Tibial nerve (tissue), 4 donors: ENCODE data around the gene GALNT10. TPM values are rescaled to one million over a fixed set of nuclear protein-coding genes. Genes with fewer than 3 reads are reported as not detected.

Experiments
- DNase-seq, 2 donors: peaks; one replicate each; pipeline ENCODE4 v3.0.0-alpha.2; 2019; ENCODE audit warnings: low spot score in 2 of 2
- H3K27ac ChIP-seq, 4 donors: fragments of 200-600 bp; sonication (generic) in 3 of 4; one replicate each; pipeline ENCODE4 v1.5.1; 2017 to 2019; ENCODE audit warnings: mild to moderate bottlenecking in 1 of 4
- H3K27me3 ChIP-seq, 2 donors: fragments of 200-600 bp; sonication (generic) in 1 of 2; one replicate each; pipeline versions ENCODE4 v1.5.1 to v1.6.0; 2017 to 2019
- H3K36me3 ChIP-seq, 3 donors: fragments of 200-600 bp; sonication (generic); one replicate each; pipeline ENCODE4 v1.5.1; 2018 to 2019
- H3K4me1 ChIP-seq, 4 donors: fragments of 200-600 bp; sonication (generic) in 3 of 4; one replicate each; pipeline ENCODE4 v1.5.1; 2017 to 2019
- H3K4me3 ChIP-seq, 4 donors: fragments of 200-600 bp; sonication (generic) in 3 of 4; one replicate each; pipeline ENCODE4 v1.5.1; 2017 to 2019; ENCODE audit warnings: mild to moderate bottlenecking in 1 of 4, moderate library complexity in 1 of 4
- H3K9me3 ChIP-seq, 4 donors: fragments of 200-600 bp; sonication (generic) in 3 of 4; one replicate each; pipeline ENCODE4 v1.5.1; 2017 to 2019
- CTCF ChIP-seq, 5 experiments: fragments of 200-600 bp in 3 of 5; fragments of 450-650 bp in 2 of 5; sonication (generic) in 3 of 5; IDR thresholded peaks; one replicate each; pipeline ENCODE4 v1.5.1; 2016 to 2019; ENCODE audit warnings: antibody characterized with exemption in 5 of 5, mild to moderate bottlenecking in 3 of 5, moderate library complexity in 2 of 5
- EP300 ChIP-seq, 2 donors: sonication (generic); formaldehyde crosslinking; IDR thresholded peaks; one replicate each; pipeline ENCODE4 v1.6.1; 2017; ENCODE audit warnings: antibody characterized with exemption in 2 of 2, mild to moderate bottlenecking in 1 of 2
- POLR2A ChIP-seq, 2 donors: fragments of 450-650 bp; IDR thresholded peaks; one replicate each; pipeline ENCODE4 v1.6.1; 2017; ENCODE audit warnings: antibody characterized with exemption in 2 of 2, mild to moderate bottlenecking in 2 of 2, moderate library complexity in 2 of 2
- WGBS, 2 donors: methylation state at CpG; one replicate each; pipeline ENCODE4 v1.1.5; 2018; 5-methylcytosine and 5-hydroxymethylcytosine counted together
- total RNA-seq, 4 donors: library from RNA; depleted of rRNA; stranded (reverse); fragments of >200 nt; gene quantifications; one replicate each; pipeline ENCODE4 v1.1.0, GENCODE V29; 2016

The GALNT10 gene
- total RNA-seq, 4 donors from 2014 or later: 24.1 to 41.2 (median 26.7) TPM

- DNase-seq: no peak
- peaks cover 0 to 16% (median 0%) of the 10 kb centered on the region in 3 donors for H3K36me3 ChIP-seq
- peaks cover 0 to 16% (median 12%) of the 10 kb centered on the region in 4 donors for H3K4me1 ChIP-seq
- no peak overlapping the region for H3K4me3 ChIP-seq
- no peaks in the 10 kb centered on the region for H3K27me3 ChIP-seq
- no peaks in the 10 kb centered on the region for H3K9me3 ChIP-seq
- H3K27ac ChIP-seq: peak overlapping the region in 2 of 4 donors; percentile 48 to 51
- WGBS, 2 donors: 41 to 49% methylated on average over 8 of the region's 8 CpGs
- no peak for TF ChIP-seq EP300 (IDR thresholded peaks at IDR 0.05)
- no peak for TF ChIP-seq CTCF (IDR thresholded peaks at IDR 0.05)
- TF ChIP-seq POLR2A (IDR thresholded peaks at IDR 0.05): no peak
Measured at GRCh38 chr5:154221371-154221896, 30.9 kb downstream of the GALNT10 start.

DNA sequence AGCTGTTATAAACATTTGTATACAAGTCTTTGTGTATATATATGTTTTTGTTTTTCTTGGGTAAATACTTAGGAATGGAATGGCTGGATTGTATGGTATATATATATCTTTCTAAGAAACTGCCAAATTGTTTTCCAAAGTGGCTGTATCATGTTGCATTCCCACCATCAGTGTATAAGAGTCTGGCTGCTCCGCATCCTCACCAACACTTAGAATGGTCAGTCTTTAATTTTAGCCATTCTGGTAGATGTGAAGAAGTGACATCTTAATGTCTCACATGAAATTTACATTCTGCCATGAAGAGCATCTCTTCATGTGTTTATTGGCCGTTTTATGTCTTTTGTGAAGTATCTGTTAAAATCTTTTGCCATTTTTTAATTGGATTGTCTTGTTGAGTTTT lies 31.9 kb downstream of the GALNT10 start:
- H3K27me3 ChIP-seq: no peaks in the 10 kb centered on the region
- H3K4me3 ChIP-seq: no peak overlapping the region
- no peak for TF ChIP-seq CTCF (IDR thresholded peaks at IDR 0.05)
- no peak for TF ChIP-seq EP300 (IDR thresholded peaks at IDR 0.05)
- TF ChIP-seq POLR2A (IDR thresholded peaks at IDR 0.05): no peak
- H3K4me1 ChIP-seq: peaks cover 0 to 16% (median 12%) of the 10 kb centered on the region in 4 donors
- peaks cover 0 to 4% (median 0%) of the 10 kb centered on the region in 4 donors for H3K9me3 ChIP-seq
- no peak overlapping the region for H3K27ac ChIP-seq
- H3K36me3 ChIP-seq: peaks cover 0 to 16% (median 0%) of the 10 kb centered on the region in 3 donors
- no peak for DNase-seq
- 96 to 97% methylated on average over 2 of the region's 2 CpGs for WGBS, 2 donors

- WGBS, 2 donors: 66 to 82% methylated on average over 3 of the region's 3 CpGs
- Histone ChIP-seq H3K27ac (no peak overlapping the region), H3K27me3 (no peaks in the 10 kb centered on the region)
Measured at GRCh38 chr5:154223320-154223719, 32.8 kb downstream of the GALNT10 start.

GRCh38 chr5:154227090-154227489 lies 36.6 kb downstream of the GALNT10 start:
- Histone ChIP-seq H3K27ac (no peak overlapping the region), H3K9me3 (peaks cover 0 to 4% (median 0%) of the 10 kb centered on the region in 4 donors), H3K36me3 (peaks cover 0 to 4% (median 0%) of the 10 kb centered on the region in 3 donors), H3K4me1 (peaks cover 0 to under 1% (median under 1%) of the 10 kb centered on the region in 4 donors), H3K27me3 (no peaks in the 10 kb centered on the region), H3K4me3 (no peak overlapping the region)
- 62 to 74% methylated on average over 2 of the region's 2 CpGs for WGBS, 2 donors
- TF ChIP-seq EP300 (IDR thresholded peaks at IDR 0.05): no peak
- TF ChIP-seq CTCF (IDR thresholded peaks at IDR 0.05): no peak
- no peak for TF ChIP-seq POLR2A (IDR thresholded peaks at IDR 0.05)
- no peak for DNase-seq

More at GRCh38 chr5:154223320-154223719, 32.8 kb downstream of the GALNT10 start:
- no peak for TF ChIP-seq POLR2A (IDR thresholded peaks at IDR 0.05)
- no peak for TF ChIP-seq EP300 (IDR thresholded peaks at IDR 0.05)
- no peak for TF ChIP-seq CTCF (IDR thresholded peaks at IDR 0.05)
- Histone ChIP-seq H3K4me1 (peaks cover 0 to 16% (median 12%) of the 10 kb centered on the region in 4 donors), H3K36me3 (peaks cover 0 to 16% (median 0%) of the 10 kb centered on the region in 3 donors), H3K4me3 (no peak overlapping the region), H3K9me3 (peaks cover 0 to 4% (median 0%) of the 10 kb centered on the region in 4 donors)
- no peak for DNase-seq

- H3K27me3 ChIP-seq: no peaks in the 10 kb centered on the region
- H3K9me3 ChIP-seq: peaks cover 0 to 4% (median 0%) of the 10 kb centered on the region in 4 donors
- no peak overlapping the region for H3K4me3 ChIP-seq
- no peak for DNase-seq
- no peak overlapping the region for H3K27ac ChIP-seq
- WGBS, 2 donors: 71 to 72% methylated on average over 4 of the region's 4 CpGs
- H3K4me1 ChIP-seq: no peaks in the 10 kb centered on the region
- TF ChIP-seq POLR2A (IDR thresholded peaks at IDR 0.05): no peak
- TF ChIP-seq EP300 (IDR thresholded peaks at IDR 0.05): no peak
- no peak for TF ChIP-seq CTCF (IDR thresholded peaks at IDR 0.05)
- peaks cover 0 to 4% (median 0%) of the 10 kb centered on the region in 3 donors for H3K36me3 ChIP-seq
Measured at GRCh38 chr5:154228696-154229095, 38.2 kb downstream of the GALNT10 start.
